GM12878 (cell line): ENCODE results near the gene DNAH8. TPM values are rescaled to one million over a fixed set of nuclear protein-coding genes. Genes with fewer than 3 reads are reported as not detected.
A peak's percentile ranks its signal among the peaks of the same experiment; 100 is the strongest.

Experiments used
- ATAC-seq: fragments of 200-7000 bp; cut with Tn5 transposase; 3 replicates; pipeline ENCODE4 v1.9.1; 2020; ENCODE audit warnings: mild to moderate bottlenecking, moderate library complexity
- BruUV-seq: library from RNA; stranded (reverse); fragments of 400-500 nt; replicated peaks from 2 replicates; lab custom pipeline; 2021; lab: Mats Ljungman, UMichigan
- CTCF ChIA-PET: fragments of 300-600 bp; sonication (Branson Sonifier 250); formaldehyde crosslinking; extraction: SDS; loops from one replicate; lab custom pipeline; 2021; ENCODE audit warnings: inconsistent platforms; lab: Yijun Ruan, JAX
- POLR2A ChIA-PET: fragments of 350-600 bp; formaldehyde crosslinking; extraction: SDS; loops from one replicate; lab custom pipeline; 2021; ENCODE audit warnings: inconsistent platforms; lab: Charles Lee
- RAD21 ChIA-PET: fragments of 300-600 bp; sonication (Branson Sonifier 250); formaldehyde crosslinking; loops from one replicate; lab custom pipeline; 2023; ENCODE audit warnings: antibody characterized with exemption; ENCODE audit not compliant: unreplicated experiment; lab: Charles Lee
- SMC1A ChIA-PET: fragments of 300-600 bp; sonication (Branson Sonifier 250); formaldehyde crosslinking; loops from one replicate; lab custom pipeline; 2023; ENCODE audit not compliant: unreplicated experiment, uncharacterized antibody; lab: Charles Lee
- DNase-seq: peaks from one replicate; pipeline ENCODE4 v3.0.0-alpha.2; 2011; ENCODE audit warnings: low read depth, low spot score
- FAIRE-seq: peaks from 3 replicates; lab custom pipeline; 2011; peaks lifted over from hg19 to GRCh38; lab: Jason Lieb, UNC
- H2AFZ ChIP-seq: 2 replicates; pipeline ENCODE4 v1.6.0; 2011; ENCODE audit warnings: low read depth, low read length, control low read depth; ENCODE audit not compliant: control insufficient read depth
- H3K27ac ChIP-seq: 2 replicates; pipeline ENCODE4 v1.5.1; 2011; ENCODE audit warnings: control low read depth; ENCODE audit not compliant: control insufficient read depth, insufficient read depth
- H3K27me3 ChIP-seq, 2 experiments: replicated peaks in 1 of 2; 2 replicates each; pipeline versions ENCODE4 v1.6.0 to v1.6.1; 2011; ENCODE audit warnings: low read length in 1 of 2; ENCODE audit not compliant: control insufficient read depth in 2 of 2, insufficient read depth in 2 of 2
- H3K36me3 ChIP-seq, 2 experiments: 2 replicates each; pipeline ENCODE4 v1.5.1; 2011; ENCODE audit warnings: low read length in 1 of 2; ENCODE audit not compliant: control insufficient read depth in 2 of 2, insufficient read depth in 2 of 2
- H3K4me1 ChIP-seq: 2 replicates; pipeline ENCODE4 v1.6.1; 2011; ENCODE audit warnings: mild to moderate bottlenecking, low read length, moderate library complexity, mixed read lengths; ENCODE audit not compliant: control insufficient read depth, insufficient read depth
- H3K4me2 ChIP-seq: 2 replicates; pipeline ENCODE4 v1.6.0; 2011; ENCODE audit warnings: control low read depth; ENCODE audit not compliant: control insufficient read depth, insufficient read depth
- H3K4me3 ChIP-seq: fragments of 200-600 bp; sonication (generic); 2 replicates; pipeline ENCODE4 v1.5.1; 2016
- H3K79me2 ChIP-seq: 2 replicates; pipeline ENCODE4 v1.6.0; 2011; ENCODE audit warnings: low read length; ENCODE audit not compliant: control insufficient read depth, insufficient read depth
- H3K9ac ChIP-seq: 2 replicates; pipeline ENCODE4 v1.8.0; 2011; ENCODE audit warnings: low read length, control low read depth, mixed read lengths; ENCODE audit not compliant: control insufficient read depth, insufficient read depth
- H3K9me3 ChIP-seq: replicated peaks from 3 replicates; pipeline ENCODE4 v1.5.1; 2011; ENCODE audit warnings: mild to moderate bottlenecking, low read length; ENCODE audit not compliant: control insufficient read depth, insufficient read depth
- H4K20me1 ChIP-seq: 2 replicates; pipeline ENCODE4 v1.6.0; 2011; ENCODE audit not compliant: control insufficient read depth, insufficient read depth
- CBFB ChIP-seq: IDR thresholded peaks from 2 replicates; pipeline ENCODE4 v1.6.1; 2016; ENCODE audit warnings: antibody characterized with exemption, low read depth
- CEBPZ ChIP-seq: fragments of 150-350 bp; IDR thresholded peaks from 2 replicates; pipeline ENCODE4 v1.6.1; 2016; ENCODE audit warnings: low read depth, low read length
- CTCF ChIP-seq, 3 experiments: IDR thresholded peaks in 2 of 3; conservative IDR thresholded peaks in 1 of 3; 2 replicates each; pipeline ENCODE4 v1.5.1; 2011; ENCODE audit warnings: low read depth in 3 of 3, low read length in 3 of 3, mild to moderate bottlenecking in 3 of 3, control low read depth in 2 of 3, moderate library complexity in 2 of 3, inconsistent platforms in 1 of 3, mixed read lengths in 1 of 3; ENCODE audit not compliant: control insufficient read depth in 2 of 3, insufficient read depth in 1 of 3; ENCODE audit errors: extremely low read depth in 1 of 3
- E2F4 ChIP-seq: IDR thresholded peaks from 2 replicates; pipeline ENCODE4 v1.6.1; 2012; ENCODE audit warnings: low read depth, low read length, improper control_type of control experiment
- E4F1 ChIP-seq: fragments of 450-650 bp; IDR thresholded peaks from 2 replicates; pipeline ENCODE4 v1.6.1; 2018; ENCODE audit warnings: borderline replicate concordance, mild to moderate bottlenecking; ENCODE audit not compliant: partially characterized antibody
- KDM1A ChIP-seq: fragments of 200-600 bp; sonication (generic); IDR thresholded peaks from 2 replicates; pipeline ENCODE4 v1.6.1; 2016; ENCODE audit warnings: borderline replicate concordance
- MXI1 ChIP-seq: fragments of 150-350 bp; IDR thresholded peaks from 2 replicates; pipeline ENCODE4 v1.6.1; 2011; ENCODE audit warnings: low read depth, mild to moderate bottlenecking, inconsistent platforms, low read length, improper control_type of control experiment
- RAD21 ChIP-seq: IDR thresholded peaks from 2 replicates; pipeline ENCODE4 v1.6.1; 2011; ENCODE audit warnings: mild to moderate bottlenecking, low read depth, low read length, moderate library complexity; ENCODE audit not compliant: insufficient read depth
- WGBS: methylation state at CpG from one replicate; pipeline ENCODE4 v1.1.6; 2016; ENCODE audit warnings: low lambda C conversion rate; ENCODE audit not compliant: insufficient replicate concordance, insufficient coverage; ENCODE audit errors: missing lambda C conversion rate; 5-methylcytosine and 5-hydroxymethylcytosine counted together
- in situ Hi-C: fragments of 300-500 bp; cut with MboI; formaldehyde crosslinking; loops from 9 replicates; pipeline ENCODE4 v1.14.3; 2018; ENCODE audit warnings: mixed read lengths
- intact Hi-C: fragments of 100-400 bp; cut with micrococcal nuclease; formaldehyde crosslinking; loops from one replicate; pipeline ENCODE4 v1.14.2; 2022; ENCODE audit not compliant: unreplicated experiment
- polyA plus RNA-seq, 11 experiments: library from polyadenylated mRNA; depleted of rRNA in 4 of 11; unstranded in 6 of 11; stranded (reverse) in 5 of 11; fragments of >200 nt; fragmentation: Nextera tagmentation in 4 of 11; fragmentation: Illumina TruSeq in 1 of 11; extraction: Ambion mirVana in 4 of 11; extraction: Trizol in 1 of 11; gene quantifications; 1 replicate in 1 of 11; 2 replicates in 10 of 11; pipeline versions ENCODE4 v1.2.1 to v1.2.3, GENCODE V29; 2011 to 2016; ENCODE audit warnings: inconsistent platforms in 2 of 11, missing spikeins in 2 of 11, low read depth in 1 of 11
- total RNA-seq, 4 experiments: library from RNA; depleted of rRNA in 3 of 4; stranded (reverse); fragments of >200 nt in 3 of 4; fragmentation: Illumina TruSeq in 1 of 4; extraction: Trizol in 1 of 4; gene quantifications; 2 replicates each; pipeline versions ENCODE4 v1.2.1 to v1.2.3, GENCODE V29; 2013 to 2021

Gene DNAH8
- total and polyA plus RNA-seq, 10 of the 15 experiments (the other 5 are each of a cell fraction or from before 2014, with no cell fraction given): 0.02 to 0.34 (median 0.10) TPM; not detected in 3

- TF ChIP-seq CEBPZ: no peak
These were observed 4.2 kb downstream of the DNAH8 start (continued) for GRCh38 chr6:38719358-38719757.

- Histone ChIP-seq H3K9ac (no peak overlapping the region), H3K79me2 (no peaks in the 10 kb centered on the region), H3K27me3 (no peaks in the 10 kb centered on the region; a peak in 1 of 4 replicates), H3K27ac (no peak overlapping the region), H2AFZ (no peak overlapping the region), H3K4me1 (peaks cover 1% of the 10 kb centered on the region; the same call in 1 of the 2 replicates), H3K4me3 (no peak overlapping the region), H3K9me3 (no peaks in the 10 kb centered on the region; the same call in 2 of the 3 replicates), H4K20me1 (no peaks in the 10 kb centered on the region), H3K36me3 (no peaks in the 10 kb centered on the region), H3K4me2 (no peak overlapping the region)
- intact Hi-C loops (no loop called here), in situ Hi-C loops (no loop called here)
- DNase-seq (no peak), FAIRE-seq (no peak), ATAC-seq (no peak)
- ChIA-PET SMC1A (no interaction called here), CTCF (interaction anchor here (1.8 to 1.9 kb wide), 2 partner anchors 9 to 16 kb away, joined by 4 to 5 read pairs; no protein-coding TSS in a partner anchor), RAD21 (no interaction called here), POLR2A (no interaction called here)
- BruUV-seq: no TSS peak
- WGBS: 0% methylated on average over 2 of the region's 2 CpGs
- TF ChIP-seq E2F4 (no peak), RAD21 (peak; percentile 55), E4F1 (no peak), CBFB (no peak), KDM1A (no peak), CTCF (IDR thresholded peaks at IDR 0.05 in 2 of 3, conservative IDR thresholded peaks at IDR 0.05 in 1 of 3; ENCODE audit: control insufficient read depth in 2 of 3, extremely low read depth in 1 of 3, insufficient read depth in 1 of 3, low read depth in 3 of 3, low read length in 3 of 3) (peak in 1 of 3 experiments; percentile 25; a peak in 1 of 6 replicates), MXI1 (no peak)
These were observed 5.2 kb downstream of the DNAH8 start for GRCh38 chr6:38720295-38720694.
